OCI-LY7 (cell line): ENCODE results near the gene CNDP2. TPM values are rescaled to one million over a fixed set of nuclear protein-coding genes. Genes with fewer than 3 reads are reported as not detected.

Experiments
- BruUV-seq: library from RNA; stranded (reverse); fragments of 400-500 nt; replicated peaks from 2 replicates; lab custom pipeline; 2021; lab: Mats Ljungman, UMichigan
- CTCF ChIA-PET: fragments of 300-600 bp; sonication (Branson Sonifier 250); formaldehyde crosslinking; loops from one replicate; lab custom pipeline; 2022; ENCODE audit warnings: antibody characterized with exemption; ENCODE audit not compliant: unreplicated experiment; lab: Charles Lee
- POLR2A ChIA-PET: fragments of 300-600 bp; sonication (Branson Sonifier 250); formaldehyde crosslinking; loops from one replicate; lab custom pipeline; 2022; ENCODE audit warnings: antibody characterized with exemption; lab: Charles Lee
- DNase-seq: peaks from one replicate; pipeline ENCODE4 v3.0.0-alpha.2; 2015; ENCODE audit warnings: low spot score
- H2AFZ ChIP-seq: fragments of 200-600 bp; sonication (generic), shearing (Covaris generic); 2 replicates; pipeline ENCODE4 v1.6.1; 2014; ENCODE audit warnings: mild to moderate bottlenecking, antibody characterized with exemption, low read length, moderate library complexity
- H3K27ac ChIP-seq: fragments of 200-600 bp; sonication (generic); 2 replicates; pipeline ENCODE4 v1.5.1; 2014; ENCODE audit warnings: mixed run types, low read depth, mild to moderate bottlenecking, moderate library complexity, low read length, inconsistent platforms; ENCODE audit not compliant: poor library complexity, severe bottlenecking
- H3K36me3 ChIP-seq: fragments of 200-600 bp; sonication (generic); 2 replicates; pipeline ENCODE4 v1.6.1; 2014; ENCODE audit warnings: mild to moderate bottlenecking, antibody characterized with exemption, low read length, moderate library complexity, mixed read lengths; ENCODE audit not compliant: insufficient read depth
- H3K4me1 ChIP-seq: fragments of 200-600 bp; sonication (generic); 2 replicates; pipeline ENCODE4 v1.5.1; 2014; ENCODE audit warnings: mild to moderate bottlenecking, low read length; ENCODE audit not compliant: insufficient read depth, poor library complexity, severe bottlenecking
- H3K4me2 ChIP-seq: fragments of 200-600 bp; sonication (generic); 2 replicates; pipeline ENCODE4 v1.6.1; 2014; ENCODE audit warnings: mild to moderate bottlenecking, low read length
- H3K4me3 ChIP-seq: fragments of 200-600 bp; sonication (generic); 2 replicates; pipeline ENCODE4 v1.5.1; 2014; ENCODE audit warnings: mild to moderate bottlenecking, low read depth, low read length; ENCODE audit not compliant: poor library complexity, severe bottlenecking
- H3K79me2 ChIP-seq: fragments of 200-600 bp; sonication (generic); 2 replicates; pipeline ENCODE4 v1.6.1; 2016; ENCODE audit warnings: low read depth, mild to moderate bottlenecking, low read length, moderate library complexity, mixed read lengths; ENCODE audit not compliant: insufficient read depth
- H3K9me2 ChIP-seq: fragments of 200-600 bp; sonication (generic); 2 replicates; pipeline ENCODE4 v1.6.1; 2016; ENCODE audit warnings: mild to moderate bottlenecking, low read length, mixed read lengths; ENCODE audit not compliant: insufficient read depth
- H3K9me3 ChIP-seq: fragments of 200-600 bp; sonication (generic); 2 replicates; pipeline ENCODE4 v1.6.1; 2014; ENCODE audit warnings: mild to moderate bottlenecking, mixed run types, low read length, mixed read lengths
- H4K20me1 ChIP-seq: fragments of 200-600 bp; sonication (generic); 2 replicates; pipeline ENCODE4 v1.6.1; 2014; ENCODE audit warnings: mild to moderate bottlenecking, antibody characterized with exemption, low read length, moderate library complexity, mixed read lengths; ENCODE audit not compliant: insufficient read depth
- EZH2phosphoT487 ChIP-seq: fragments of 200-600 bp; sonication (generic); IDR thresholded peaks from 2 replicates; pipeline ENCODE4 v1.6.1; 2018; ENCODE audit warnings: low read depth, borderline replicate concordance, mild to moderate bottlenecking, mixed run types, antibody characterized with exemption, low read length, moderate library complexity, mixed read lengths
- intact Hi-C: fragments of 100-400 bp; cut with micrococcal nuclease; formaldehyde crosslinking; loops from one replicate; pipeline ENCODE4 v1.10.0; 2022; ENCODE audit not compliant: unreplicated experiment
- total RNA-seq, 2 experiments: library from RNA; depleted of rRNA in 1 of 2; stranded (reverse); fragments of >200 nt in 1 of 2; shearing (Covaris generic) in 1 of 2; gene quantifications; 2 replicates each; pipeline ENCODE4 v1.2.3, GENCODE V29; 2014 to 2022
- TF ChIP-seq, protein P1 (sequence below): fragments of 200-600 bp; sonication (generic); conservative IDR thresholded peaks from 2 replicates; pipeline ENCODE4 v1.5.1; 2014; ENCODE audit warnings: mild to moderate bottlenecking, antibody characterized with exemption, low read length, moderate library complexity, mixed read lengths

Gene CNDP2
- total RNA-seq, 2 experiments from 2014 or later, result 28.5 to 94.8 TPM

DNA sequence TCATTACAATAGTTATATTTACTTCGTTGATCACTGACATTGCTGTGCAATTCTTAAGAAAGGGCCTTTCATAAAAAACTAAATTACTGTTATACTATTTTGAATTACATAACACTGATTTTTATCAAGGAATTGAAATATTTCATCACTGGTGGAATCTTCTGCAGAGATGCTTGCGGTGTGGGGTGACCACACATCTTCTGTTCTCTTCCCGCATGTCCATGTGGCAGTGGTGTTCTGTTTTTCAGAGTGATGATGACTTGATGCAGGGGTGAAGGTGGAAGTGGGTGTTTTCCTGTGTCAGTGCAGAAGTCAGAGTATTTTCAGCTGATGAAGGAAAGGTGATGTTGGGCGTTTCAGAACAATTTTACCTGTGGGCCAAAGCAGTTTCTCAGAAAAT is 7.0 kb downstream of the CNDP2 start:
- Histone ChIP-seq H3K9me2 (no peaks in the 10 kb centered on the region), H3K27ac (no peak overlapping the region), H3K36me3 (peaks cover 43% of the 10 kb centered on the region; the same call in 1 of the 2 replicates), H3K4me2 (no peak overlapping the region), H2AFZ (no peak overlapping the region), H3K79me2 (peaks cover 23% of the 10 kb centered on the region), H4K20me1 (no peaks in the 10 kb centered on the region), H3K4me3 (no peak overlapping the region), H3K9me3 (no peaks in the 10 kb centered on the region), H3K4me1 (peaks cover 14% of the 10 kb centered on the region)
- CTCF ChIA-PET, result no interaction called here
- DNase-seq, result no peak
- no TSS peak for BruUV-seq
- POLR2A ChIA-PET, result no interaction called here
- intact Hi-C loops, result no loop called here
- TF ChIP-seq, protein P1, sequence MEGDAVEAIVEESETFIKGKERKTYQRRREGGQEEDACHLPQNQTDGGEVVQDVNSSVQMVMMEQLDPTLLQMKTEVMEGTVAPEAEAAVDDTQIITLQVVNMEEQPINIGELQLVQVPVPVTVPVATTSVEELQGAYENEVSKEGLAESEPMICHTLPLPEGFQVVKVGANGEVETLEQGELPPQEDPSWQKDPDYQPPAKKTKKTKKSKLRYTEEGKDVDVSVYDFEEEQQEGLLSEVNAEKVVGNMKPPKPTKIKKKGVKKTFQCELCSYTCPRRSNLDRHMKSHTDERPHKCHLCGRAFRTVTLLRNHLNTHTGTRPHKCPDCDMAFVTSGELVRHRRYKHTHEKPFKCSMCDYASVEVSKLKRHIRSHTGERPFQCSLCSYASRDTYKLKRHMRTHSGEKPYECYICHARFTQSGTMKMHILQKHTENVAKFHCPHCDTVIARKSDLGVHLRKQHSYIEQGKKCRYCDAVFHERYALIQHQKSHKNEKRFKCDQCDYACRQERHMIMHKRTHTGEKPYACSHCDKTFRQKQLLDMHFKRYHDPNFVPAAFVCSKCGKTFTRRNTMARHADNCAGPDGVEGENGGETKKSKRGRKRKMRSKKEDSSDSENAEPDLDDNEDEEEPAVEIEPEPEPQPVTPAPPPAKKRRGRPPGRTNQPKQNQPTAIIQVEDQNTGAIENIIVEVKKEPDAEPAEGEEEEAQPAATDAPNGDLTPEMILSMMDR, result no peak
- TF ChIP-seq EZH2phosphoT487, result no peak

DNA sequence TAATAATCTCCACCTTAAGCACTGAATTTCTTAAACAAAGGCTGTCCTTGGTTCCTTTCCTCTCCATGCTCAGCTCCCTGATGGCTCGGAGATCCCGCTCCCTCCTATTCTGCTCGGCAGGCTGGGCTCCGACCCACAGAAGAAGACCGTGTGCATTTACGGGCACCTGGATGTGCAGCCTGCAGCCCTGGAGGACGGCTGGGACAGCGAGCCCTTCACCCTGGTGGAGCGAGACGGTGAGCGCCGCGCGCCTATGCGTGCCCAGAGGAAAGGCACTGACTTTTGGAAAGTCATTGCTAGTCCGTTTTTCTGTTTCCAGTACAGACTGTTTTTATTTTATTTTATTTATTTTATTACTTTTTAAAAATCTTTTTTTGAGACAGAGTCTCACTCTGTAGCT is 9.6 kb downstream of the CNDP2 start:
- no peak overlapping the region for H3K27ac ChIP-seq
- CTCF ChIA-PET, result no interaction called here
- BruUV-seq, result no TSS peak
- H3K4me3 ChIP-seq, result no peak overlapping the region
- TF ChIP-seq, protein P1, result no peak
- no peak for TF ChIP-seq EZH2phosphoT487
- H4K20me1 ChIP-seq, result no peaks in the 10 kb centered on the region
- H3K9me2 ChIP-seq, result no peaks in the 10 kb centered on the region
- POLR2A ChIA-PET, result no interaction called here
- DNase-seq, result no peak
- H2AFZ ChIP-seq, result no peak overlapping the region
- no peaks in the 10 kb centered on the region for H3K9me3 ChIP-seq
- peaks cover 5% of the 10 kb centered on the region; the same call in 1 of the 2 replicates for H3K79me2 ChIP-seq
- intact Hi-C loops, result no loop called here
- peaks cover 4% of the 10 kb centered on the region for H3K4me1 ChIP-seq
- peaks cover 56% of the 10 kb centered on the region for H3K36me3 ChIP-seq
- H3K4me2 ChIP-seq, result no peak overlapping the region

DNA sequence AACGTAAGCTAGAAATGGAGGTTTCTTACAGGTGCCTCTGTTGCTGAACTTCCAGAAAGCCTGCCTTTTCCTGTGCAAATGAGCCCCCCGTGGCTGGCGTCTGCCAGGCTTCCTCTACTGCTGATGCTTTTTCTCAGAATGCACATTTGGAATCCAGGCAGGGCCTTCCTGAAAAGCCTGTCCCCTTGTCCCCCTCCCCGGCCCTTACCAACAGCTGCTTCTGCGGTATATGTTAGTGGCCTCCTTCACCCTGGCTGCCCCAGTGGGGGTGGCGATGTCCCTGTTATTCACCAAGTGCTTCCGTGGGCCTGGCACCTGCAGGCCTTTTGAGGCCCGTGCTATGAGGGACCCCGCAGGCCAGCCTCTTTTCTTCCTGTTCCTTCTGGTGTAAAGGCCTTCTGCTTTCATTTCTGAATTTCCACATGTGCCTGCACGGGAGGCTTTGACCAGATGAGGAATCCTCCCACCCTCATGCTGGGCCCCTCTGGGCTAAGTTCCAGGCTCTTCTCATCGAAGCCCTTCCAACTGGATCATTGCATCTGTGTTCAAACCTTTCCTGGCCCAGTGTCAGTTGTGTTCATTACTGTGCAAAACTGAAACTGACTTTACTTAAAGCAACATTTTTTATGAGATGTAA is 10.4 kb downstream of the CNDP2 start:
- H3K4me1 ChIP-seq, result no peaks in the 10 kb centered on the region
- BruUV-seq, result no TSS peak
- no peak overlapping the region for H2AFZ ChIP-seq
- no peaks in the 10 kb centered on the region; the same call in 1 of the 2 replicates for H3K79me2 ChIP-seq
- no peak overlapping the region for H3K4me2 ChIP-seq
- peaks cover 49% of the 10 kb centered on the region for H3K36me3 ChIP-seq
- DNase-seq, result no peak
- intact Hi-C loops, result no loop called here
- H3K9me3 ChIP-seq, result no peaks in the 10 kb centered on the region
- TF ChIP-seq, protein P1, result no peak
- no peak for TF ChIP-seq EZH2phosphoT487
- no peak overlapping the region for H3K27ac ChIP-seq
- H4K20me1 ChIP-seq, result no peaks in the 10 kb centered on the region
- CTCF ChIA-PET, result no interaction called here
- no peaks in the 10 kb centered on the region for H3K9me2 ChIP-seq
- H3K4me3 ChIP-seq, result no peak overlapping the region
- POLR2A ChIA-PET, result no interaction called here
